ENCODE measurements around the gene TRIP10. TPM values are rescaled to one million over a fixed set of nuclear protein-coding genes. Genes with fewer than 3 reads are reported as not detected.
A peak's percentile ranks its signal among the peaks of the same experiment; 100 is the strongest.

Gene TRIP10
- total RNA-seq, 1 donor from 2014 or later, result 43.3 TPM

DNA sequence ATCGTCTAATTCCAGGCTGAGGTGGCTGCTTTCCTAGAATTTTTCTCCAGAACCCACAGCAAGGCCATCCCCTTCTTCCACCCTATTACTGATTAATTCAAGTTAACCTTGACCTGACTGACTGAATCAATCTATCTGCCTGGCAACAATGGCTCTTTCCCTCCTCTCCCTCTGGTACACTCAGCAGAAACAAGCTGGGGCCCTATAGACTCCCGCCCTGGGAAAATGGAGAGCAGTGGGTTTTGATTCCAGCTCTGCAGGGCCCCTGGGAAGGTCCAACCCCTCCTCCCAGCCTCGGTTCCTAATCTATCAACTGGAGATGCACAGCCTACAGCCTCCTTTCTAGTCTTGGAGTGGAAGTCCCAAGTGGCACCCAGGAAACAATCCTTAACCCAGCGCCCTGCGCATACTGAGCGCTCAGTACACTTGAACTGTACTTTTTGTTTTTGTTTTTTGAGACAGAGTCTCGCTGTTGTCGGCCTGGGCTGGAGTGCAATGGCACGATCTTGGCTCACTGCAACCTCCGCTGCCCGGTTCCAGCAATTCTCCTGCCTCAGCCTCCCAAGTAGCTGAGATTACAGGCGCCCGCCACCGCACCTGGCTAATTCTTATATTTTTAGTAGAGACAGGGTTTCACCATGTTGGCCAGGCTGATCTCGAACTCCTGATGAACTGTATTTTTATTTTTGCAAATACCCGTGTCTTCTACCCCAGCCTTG lies 13.8 kb upstream of the TRIP10 start:
- no peak for DNase-seq

DNA sequence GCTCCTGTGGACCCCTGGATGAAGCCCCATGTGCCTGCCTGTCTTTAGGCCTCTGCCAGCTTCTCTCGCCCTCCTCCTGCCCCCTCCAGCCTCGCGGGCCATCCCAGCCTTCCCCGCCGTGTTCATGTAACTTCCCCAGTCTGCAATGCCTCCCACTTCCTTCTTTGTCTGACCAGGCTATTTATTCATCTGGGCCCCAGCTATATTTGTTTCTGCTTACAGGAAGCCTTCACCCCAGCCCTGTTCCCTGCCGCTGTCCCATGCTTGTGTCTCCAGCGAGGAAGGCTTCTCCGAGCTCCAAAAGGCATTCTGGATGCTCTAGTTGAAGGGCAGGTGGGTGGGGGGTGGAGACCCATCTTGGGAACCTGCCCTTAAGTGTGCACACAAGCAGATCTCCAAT lies 11.1 kb upstream of the TRIP10 start:
- no peak for DNase-seq

DNA sequence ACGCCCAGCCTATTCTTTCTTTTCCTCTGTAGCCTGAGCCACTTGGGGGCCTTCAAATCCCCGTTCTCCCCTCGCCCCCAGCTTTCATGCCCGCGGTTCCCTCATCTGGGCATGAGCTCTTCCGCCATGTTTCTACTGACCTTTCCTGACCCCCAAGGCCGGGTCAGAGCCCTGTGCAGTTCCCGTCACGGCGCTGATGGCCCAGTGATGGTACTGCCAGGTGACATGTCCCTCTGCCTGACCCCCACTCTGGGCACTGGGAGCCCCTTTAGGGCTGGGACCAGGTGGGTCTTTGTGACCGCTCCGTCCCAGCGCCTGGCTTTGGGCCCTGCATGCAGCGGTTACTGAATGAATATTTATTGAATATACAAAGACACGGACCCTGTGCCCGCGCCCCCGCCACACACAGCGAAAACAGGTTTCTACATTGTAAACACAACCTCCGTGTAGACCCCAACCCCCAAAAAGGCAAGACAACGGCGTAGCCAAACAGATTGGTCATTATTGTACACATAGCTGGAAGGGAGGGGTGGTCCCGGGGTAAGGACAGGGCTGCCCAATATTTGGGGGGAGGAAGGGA lies 9.8 kb upstream of the TRIP10 start:
- DNase-seq, result no peak

DNA sequence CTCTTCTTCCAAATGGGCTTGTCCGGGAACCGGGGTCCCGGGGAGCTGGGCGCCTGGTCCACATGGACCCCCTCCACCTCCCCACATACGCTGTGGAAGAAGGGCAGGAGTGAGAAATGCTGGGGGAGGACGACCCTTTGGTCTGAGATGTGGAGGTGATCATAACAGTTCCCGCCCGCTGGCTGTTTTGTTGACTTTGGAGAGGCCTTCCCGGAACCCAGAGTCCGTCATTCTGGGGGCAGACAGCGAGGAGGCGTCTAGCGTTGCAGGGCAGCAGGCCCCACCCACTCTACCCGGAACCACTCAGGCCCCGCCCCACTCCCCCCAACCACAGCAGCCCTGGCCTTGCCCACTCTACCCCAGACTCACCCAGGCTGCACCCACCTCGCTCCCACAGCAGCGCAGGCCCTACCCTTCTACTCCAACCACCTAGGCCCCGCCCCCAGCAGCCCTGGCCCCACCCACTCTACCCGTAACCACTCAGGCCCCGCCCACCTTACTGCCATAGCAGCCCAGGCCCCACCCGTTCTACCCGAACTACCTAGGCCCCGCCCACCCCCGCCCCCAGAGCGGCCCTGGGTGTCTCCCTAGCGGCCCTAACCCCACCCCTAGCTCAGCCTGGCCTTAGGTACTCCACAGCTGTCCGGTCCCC lies 9.2 kb upstream of the TRIP10 start:
- DNase-seq, result no peak

DNA sequence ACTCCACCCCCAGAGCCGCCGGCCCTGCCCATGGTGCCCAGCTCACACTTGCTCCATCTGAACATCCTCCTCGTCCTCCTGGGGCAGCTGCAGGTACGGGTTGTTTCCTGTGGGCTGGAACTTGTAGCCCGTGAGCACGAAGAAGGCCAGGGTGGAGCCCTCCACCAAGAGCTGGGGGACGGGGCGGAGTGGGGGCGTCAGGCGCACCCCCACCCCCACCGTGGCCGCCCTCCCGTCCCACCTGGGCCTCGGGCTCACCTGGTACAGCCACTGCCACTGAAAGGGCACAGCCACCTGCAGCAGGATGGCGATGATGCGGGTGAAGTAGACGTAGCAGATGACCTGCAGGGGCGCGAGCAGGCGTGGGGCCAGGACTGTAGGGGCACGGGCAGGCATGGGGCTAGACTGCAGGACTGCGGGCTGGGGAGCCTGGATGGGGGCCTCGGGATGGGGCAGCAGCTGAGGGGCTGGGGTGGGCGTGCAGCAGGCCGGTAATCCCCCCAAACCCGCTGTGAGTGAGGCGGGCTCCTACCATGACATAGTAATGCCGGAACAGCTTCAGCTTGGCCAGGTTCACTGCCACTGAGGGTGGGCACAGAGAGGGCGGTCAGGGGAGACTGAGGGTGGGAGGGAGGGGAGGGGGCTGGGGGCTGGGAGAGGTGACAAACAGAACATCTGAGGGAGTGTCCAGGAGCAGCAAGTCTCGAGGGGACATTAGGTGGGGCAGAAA lies 8.4 kb upstream of the TRIP10 start:
- DNase-seq, result no peak

DNA sequence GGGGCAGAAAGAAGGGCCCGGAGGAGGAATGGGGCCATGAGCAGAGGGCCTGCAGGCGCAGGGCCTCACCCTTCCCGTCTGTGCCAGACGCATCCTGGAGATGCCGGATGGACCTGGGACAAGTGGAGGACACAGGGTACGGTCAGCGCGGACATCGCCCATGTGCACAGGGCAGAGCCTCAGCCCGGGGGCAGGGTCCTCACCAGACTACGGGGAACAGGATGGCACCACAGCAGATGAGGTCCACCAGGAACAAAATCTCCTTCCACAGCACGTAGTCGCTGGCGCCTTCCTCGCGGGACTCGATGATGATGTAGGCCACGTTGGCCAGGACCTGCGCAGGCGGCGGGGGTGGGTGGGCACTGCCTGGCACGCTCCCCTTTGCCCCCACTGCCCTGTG lies 7.7 kb upstream of the TRIP10 start:
- DNase-seq, result no peak

DNA sequence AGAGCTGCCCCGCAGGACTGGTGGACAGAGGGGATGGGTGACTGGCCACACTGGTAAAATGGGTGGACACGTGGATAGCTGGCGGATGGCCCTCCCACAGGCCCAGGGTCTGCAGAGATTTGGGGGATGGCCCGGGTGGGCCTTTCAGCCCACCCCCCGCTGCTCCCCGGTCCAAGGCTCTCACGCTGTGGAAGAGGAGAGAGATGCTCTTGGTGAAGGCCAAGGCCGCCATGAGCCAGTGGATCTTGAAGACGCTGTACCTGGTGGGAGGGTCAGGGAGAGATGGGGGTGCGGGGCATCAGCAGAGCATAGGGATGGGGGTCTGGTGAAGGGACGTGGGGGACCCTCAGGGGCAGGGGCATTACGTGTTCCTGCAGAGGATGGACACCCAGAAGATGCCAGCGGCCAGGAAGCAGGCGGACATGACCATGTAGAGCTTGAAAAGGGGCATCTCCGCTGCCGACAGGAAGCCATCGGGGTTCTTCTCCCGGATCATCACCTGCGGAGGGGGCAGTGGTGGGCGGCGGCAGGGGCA lies 6.6 kb upstream of the TRIP10 start:
- DNase-seq, result no peak

DNA sequence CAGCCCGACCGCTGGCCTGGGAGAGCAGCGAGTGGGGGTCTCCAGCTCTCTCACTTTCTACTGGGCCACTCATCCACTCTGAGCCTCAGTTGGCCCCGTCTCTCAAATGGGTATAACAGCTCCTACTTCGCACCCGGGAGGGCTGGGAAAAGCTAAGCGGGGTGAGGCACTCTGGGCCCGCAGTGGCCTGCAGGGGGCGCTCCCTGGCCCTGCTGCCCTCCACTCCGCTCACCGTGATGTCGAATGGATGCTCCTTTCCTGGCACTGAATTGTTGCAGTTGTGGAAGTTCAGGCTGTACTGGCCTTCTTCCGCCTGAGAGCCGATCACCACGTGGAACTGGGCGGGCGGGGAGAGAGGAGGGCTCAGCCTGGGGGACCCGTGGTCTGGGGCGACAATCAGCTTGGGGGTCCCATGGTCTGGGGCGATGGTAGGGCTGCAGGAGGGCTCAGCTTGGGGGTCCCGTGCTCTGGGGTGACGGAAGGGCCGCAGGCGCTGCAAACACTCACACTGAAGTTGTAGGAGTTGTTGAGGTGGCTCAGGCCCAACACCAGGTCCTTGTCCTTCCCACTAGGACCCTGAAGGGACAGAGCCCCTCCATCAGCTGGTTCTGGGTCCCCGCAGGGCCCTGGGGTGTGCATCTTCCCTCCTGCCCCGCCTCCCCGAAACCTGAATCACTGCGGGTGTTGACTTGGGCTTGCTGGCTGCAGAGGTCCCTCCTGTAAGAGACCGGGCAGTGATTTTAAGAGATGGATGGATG lies 6.0 kb upstream of the TRIP10 start:
- DNase-seq, result no peak

DNA sequence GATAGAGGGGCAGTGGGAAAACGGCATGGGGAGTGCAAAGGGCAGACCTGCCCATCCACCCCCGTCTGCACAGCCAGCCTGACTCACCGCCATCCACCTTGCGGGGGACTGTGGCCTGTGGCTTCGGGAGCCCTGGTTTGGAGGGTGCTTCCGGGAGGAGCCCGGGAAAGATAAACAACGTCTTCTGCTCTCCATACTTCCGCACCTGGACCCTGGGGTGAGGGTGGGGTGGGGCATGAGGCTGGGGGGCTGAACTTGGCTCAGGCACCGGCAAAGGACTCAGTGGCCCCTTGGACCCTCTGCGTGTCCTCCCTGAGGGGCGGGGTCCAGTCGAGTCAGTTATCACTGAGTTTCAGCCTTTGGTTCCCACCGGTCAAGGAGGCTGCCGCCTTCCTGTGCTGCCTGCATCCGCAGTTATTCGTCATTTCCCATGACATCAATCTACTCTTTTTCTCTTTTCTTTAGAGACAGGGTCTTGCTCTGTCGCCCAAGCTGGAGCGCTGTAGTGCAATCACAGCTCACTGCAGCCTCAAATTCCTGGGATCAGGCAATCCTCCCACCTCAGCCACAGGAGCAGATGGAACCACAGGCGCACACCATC lies 5.3 kb upstream of the TRIP10 start:
- DNase-seq, result no peak

DNA sequence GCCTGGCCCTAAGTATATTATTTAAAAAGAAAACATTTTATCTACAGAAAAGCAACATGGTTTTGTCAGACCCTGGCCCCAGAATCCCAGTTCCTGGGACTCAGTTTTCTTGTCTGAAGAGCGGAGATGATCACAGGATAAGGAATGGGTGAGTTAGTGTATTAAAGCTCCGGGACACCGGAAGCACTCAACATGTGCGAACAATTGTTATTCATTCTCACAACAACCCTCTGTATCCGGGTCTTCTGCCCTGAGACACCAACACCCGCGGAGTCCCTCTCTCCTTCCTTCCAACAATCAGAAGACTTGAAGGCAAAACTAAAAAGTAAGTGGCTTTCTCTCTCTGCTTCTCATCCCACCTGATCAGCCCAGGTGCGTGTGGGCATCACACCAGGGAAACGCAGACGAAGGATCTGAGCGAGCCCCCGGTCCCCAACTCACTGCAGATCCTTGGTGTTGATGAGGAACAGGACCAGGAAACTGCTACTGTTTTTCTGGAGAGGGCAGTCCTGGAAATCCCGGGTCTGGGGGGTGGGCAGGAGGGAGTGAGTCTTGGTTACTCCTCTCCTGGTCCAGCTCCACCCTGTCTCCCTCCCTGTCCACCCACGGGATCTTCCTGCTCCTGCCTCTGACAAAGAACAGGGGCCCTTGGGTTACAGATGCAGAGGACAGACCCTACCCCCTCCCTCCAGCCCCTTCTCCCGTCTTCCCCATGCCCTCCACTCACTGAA lies 4.1 kb upstream of the TRIP10 start:
- DNase-seq, result no peak

DNA sequence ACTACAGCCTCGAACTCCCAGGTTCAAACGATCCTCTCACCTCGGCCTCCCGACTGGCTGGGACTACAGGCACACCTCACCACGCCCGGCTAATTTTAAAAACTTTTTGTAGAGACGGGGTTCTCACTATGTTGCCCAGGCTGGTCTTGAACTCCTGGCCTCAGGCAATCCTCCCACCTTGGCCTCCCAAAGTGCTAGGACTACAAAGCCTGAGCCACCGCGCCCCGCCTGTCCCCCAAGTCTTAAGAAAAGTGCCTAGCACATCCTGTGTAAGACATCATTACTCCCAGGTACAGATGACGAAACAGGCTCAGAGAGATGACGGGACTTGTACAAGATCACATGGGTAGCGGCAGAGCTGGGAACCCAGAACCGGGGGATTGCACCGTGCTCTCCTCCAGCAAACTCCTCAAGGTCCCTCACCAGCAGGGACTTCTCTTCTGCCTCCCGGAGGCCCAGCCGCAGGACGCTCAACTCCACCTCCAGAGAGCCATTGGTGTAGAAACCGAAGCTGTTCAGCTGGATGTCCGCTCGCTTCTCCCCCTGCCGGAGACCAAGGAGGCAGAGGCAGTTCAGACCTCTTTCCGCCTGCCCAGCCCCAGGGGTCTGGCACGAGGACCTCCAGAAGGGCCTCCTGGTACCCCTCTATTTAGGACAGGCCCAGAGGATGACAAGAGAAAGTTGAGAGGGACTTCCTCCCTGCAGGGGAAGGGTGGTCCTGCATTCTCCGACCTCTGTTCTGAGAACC lies 3.1 kb upstream of the TRIP10 start:
- peak; percentile 37 for DNase-seq

DNA sequence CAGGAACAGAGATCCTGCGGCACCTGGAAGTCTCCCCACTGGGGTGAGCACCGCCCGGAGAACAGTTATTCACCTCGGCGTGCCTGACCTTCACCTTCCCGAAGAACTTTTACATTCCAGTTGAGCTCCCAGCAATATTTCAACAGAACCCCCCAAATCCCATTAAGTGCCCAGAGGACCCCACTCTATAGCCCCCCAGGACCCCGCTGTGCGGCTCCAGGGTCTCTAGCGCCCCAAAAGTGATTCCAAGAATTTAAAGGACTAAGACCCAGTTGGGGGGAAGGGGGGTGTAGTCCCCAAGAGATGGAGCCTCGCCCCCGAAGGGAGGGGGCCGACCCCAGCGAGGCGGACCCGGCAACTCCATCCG lies 2.6 kb upstream of the TRIP10 start:
- no peak for DNase-seq

DNA sequence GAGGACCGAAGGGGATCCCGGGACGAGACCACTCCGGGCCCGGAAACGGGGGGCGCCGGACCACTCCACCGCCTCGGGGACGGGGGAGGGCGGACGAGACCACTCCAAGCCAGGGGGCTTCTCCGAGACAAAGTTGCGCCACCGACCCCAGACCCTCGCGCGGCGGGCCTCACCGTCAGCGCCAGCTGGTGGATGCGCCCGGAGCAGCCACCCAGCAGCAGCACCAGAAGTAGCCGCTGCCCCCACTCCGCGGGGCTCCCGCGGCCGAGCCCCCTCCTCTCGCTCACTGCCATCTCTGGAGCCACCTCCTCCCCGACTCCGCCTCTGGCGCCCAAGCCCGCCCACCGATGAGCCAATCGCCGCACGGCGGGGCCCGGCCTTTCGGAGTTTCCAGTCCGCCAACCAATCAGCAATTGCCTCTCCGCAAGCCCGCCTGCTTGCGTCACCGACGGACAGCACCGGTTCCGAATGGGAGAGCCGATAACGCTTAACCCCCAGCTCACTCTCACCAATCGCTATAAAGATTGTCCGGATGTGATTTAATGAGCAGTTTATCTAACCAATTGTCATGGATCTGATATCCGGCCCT lies 2.1 kb upstream of the TRIP10 start, which contains the start of gene GPR108:
Gene GPR108, minus strand, starts transcription at position 297 of the 589 bp plus-strand sequence. Its CDS starts 4 bp downstream, at position 293.
- peak; percentile 100 for DNase-seq

DNA sequence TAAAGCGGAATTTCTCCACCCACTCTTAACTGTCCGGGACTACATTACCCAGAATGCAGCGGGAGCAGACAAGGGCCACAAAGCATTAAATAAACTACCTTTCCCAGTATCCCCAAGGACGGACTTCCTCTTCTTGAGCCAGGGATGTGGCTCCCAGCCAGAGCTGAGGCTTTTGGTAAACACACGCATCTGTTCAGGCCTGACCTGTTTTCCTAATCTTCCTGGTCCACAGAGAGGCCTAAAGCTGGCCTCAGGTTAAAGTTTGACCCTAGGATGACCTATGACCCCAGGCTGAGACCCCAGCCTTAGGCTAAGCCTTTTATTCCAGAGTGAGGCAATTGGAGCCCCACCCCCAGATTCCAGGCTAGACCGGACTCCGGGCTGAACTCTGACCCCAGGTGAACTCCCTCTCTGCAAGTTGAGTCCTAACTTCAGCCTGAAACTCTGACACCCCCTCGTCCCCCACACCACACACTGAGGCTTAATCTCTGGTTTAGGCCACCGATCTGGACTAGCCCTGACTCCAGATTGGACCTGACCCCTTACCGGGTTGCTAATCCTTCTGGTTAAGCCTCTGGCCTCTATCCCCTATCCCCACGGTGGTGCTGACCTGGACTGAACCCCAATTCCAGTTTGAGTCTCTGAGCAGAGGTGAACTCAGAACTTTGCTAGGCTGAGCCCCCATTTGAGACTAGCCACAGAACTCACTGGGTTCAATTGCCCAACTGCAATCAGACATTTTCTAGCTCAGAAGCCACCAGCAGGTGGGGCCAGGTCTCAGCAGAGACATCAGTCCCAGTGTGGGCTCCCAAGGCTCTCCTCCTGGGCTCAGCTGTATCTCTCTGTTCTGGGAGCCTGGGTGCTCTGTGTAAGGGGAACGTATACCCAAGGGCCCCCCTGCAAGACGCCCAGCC lies 1.4 kb upstream of the TRIP10 start:
- DNase-seq, result peak; percentile 74

DNA sequence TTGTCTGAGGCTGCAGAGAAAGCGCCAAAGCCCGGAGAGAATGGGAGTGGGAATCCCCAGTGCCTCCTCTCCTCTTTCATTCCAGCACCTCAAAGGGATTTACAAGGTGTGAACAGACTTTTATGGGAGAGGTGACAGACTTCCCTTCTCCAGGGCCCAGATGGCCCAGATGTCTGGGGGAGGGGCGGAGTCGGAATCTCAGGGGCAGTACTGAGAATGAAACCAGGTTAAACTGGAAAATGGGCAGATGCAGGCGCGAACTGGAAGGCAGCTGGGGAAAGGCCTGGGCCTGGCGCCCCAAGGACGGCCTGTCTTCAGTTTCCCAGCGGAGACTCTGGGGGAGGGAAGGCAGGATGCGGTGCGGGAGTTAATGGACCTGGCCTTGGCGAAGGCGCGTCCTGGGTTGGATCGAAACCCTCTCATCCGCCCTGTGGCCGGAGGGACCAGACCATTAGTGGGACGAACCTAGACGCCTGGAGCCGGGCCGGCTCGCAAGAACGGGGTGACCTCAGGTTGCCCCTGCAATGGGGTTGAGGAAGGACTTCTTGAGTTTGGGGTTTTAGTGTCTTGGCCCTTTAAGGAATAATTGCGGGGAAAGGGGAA lies 592 bp upstream of the TRIP10 start:
- no peak for DNase-seq

DNA sequence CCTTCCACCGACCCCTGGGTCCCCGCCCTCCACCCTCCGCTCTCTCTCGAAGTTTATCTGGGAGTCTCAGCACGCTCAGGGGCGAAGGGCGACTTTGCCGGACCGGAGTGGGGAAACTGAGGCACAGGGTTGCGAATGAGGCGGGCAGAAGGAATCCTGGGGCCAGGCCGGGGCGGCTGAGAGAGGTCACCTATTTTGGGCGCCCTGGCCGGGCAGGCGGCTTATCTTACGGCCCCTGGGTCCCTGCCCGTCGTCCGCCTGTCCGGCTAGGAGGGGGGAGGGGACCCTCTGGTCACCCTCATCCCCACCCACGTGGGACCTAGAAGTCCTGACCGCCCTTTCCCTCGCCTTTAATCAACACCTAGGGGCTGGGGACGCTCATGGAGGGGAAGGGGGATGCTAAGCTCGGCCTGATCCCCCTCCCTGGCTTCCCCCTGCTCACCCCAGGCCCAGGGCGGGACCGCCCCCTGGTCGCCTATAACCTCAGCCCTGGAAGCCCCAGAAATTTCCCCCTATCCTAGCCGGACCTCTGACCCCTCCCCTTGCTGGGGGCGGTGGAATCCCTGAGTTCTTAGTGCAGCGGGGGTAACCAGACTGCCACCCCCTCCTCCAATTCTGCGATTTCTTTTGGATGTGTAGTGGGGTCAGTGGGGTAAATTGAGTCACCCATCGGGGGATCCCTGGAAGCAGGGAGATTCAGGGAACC lies 556 bp downstream of the TRIP10 start:
- no peak for DNase-seq

DNA sequence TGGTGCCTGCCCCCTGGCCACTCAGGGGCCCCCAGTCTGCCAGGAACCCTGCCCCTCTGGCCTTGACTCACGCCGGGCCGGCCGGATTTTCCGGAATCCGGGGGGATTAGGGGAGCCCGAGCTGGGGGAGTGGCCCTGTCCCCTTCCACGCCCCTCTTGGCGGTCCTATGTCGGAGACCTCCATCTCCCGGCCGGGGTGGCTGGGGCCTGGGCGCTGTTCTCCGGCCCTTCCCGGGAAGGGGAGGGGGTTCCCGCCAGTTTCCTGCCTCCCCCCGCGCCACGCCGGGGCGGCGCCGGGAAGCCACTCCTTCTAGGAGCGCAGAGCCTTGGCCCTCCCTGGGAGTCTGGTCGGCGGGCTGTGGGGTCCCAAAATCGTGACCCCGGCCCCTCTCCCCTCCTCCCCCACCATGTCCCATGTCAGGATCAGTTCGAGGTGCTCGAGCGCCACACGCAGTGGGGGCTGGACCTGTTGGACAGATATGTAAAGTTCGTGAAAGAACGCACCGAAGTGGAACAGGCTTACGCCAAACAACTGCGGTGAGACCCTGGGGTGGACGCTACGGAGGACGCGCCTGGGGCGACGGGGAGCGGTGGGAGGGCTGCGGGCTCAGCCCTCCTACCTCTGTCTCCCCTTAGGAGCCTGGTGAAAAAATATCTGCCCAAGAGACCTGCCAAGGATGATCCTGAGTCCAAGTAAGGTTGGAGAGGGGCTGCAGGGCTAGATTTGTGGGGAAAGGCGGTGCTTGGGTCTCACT lies 1.3 kb downstream of the TRIP10 start:
- DNase-seq, result peak; percentile 31
